GM18951 (cell line): Measurements from ENCODE around the gene OR52E2.

Experiments
- POLR2A ChIP-seq: IDR thresholded peaks from 4 replicates; pipeline ENCODE4 v1.6.1; 2011; ENCODE audit warnings: mild to moderate bottlenecking; ENCODE audit not compliant: insufficient read length, insufficient read depth; ENCODE audit errors: extremely low read depth
- in situ Hi-C: fragments of 300-500 bp; cut with MboI; formaldehyde crosslinking; loops from one replicate; pipeline ENCODE4 v1.12.0; 2022; ENCODE audit warnings: low sequenced_read_pairs, mixed read lengths, inconsistent platforms; ENCODE audit not compliant: unreplicated experiment

Gene OR52E2

DNA sequence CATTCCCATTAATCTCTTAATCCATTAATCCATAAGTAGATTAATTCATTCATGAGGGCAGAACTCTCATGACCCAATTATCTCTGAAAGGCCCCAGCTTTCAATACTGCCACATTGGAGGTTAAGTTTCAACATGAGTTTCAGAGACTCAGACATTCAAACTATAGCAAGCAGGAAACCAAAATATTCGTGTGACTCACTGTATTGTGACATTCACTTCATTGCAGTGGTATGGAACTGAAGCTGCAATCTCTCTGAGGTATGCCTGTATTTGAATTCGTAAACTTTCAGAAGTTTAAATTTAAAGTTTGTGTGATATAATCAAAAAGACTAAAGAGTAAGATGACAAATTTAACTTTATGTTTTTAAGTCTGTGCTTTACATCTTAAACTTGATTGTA lies 16.0 kb downstream of the OR52E2 start:
- in situ Hi-C loops: no loop called here
- no peak for TF ChIP-seq POLR2A

DNA sequence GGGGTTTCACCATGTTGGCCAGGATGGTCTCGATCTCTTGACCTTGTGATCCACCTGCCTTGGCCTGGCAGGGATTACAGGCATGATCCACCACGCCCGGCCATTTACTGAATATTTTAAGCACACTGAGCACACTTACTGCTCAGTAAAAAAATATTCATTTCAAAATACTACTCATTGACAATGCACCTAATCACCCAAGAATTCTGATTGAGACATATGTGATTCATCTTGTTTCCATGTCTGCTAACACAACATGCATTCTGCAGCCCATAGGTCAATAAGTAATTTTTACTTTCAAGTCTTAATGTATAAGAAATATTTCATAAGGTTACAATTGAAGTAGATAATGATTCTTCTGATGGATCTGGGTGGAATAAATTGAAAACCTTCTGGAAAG lies 17.3 kb downstream of the OR52E2 start:
- no peak for TF ChIP-seq POLR2A
- in situ Hi-C loops: no loop called here

DNA sequence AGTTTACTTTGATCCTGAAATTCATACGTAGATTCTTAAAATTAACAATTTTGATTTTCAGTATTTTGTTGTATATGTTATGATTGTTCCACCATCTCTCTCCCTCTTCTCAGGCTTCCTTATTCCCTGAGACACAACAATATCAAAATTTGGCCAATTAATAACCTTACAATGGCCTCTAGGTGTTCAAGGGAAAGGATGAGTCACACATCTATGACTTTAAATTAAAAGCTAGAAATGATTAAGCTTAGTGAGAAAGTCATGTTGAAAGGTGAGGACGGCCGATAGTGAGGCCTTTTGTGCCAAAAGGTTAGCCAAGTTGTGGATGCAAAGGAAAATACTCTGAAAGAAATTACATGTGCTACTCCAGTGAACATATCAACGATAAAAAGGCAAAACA lies 18.6 kb downstream of the OR52E2 start:
- in situ Hi-C loops: no loop called here
- TF ChIP-seq POLR2A: no peak

DNA sequence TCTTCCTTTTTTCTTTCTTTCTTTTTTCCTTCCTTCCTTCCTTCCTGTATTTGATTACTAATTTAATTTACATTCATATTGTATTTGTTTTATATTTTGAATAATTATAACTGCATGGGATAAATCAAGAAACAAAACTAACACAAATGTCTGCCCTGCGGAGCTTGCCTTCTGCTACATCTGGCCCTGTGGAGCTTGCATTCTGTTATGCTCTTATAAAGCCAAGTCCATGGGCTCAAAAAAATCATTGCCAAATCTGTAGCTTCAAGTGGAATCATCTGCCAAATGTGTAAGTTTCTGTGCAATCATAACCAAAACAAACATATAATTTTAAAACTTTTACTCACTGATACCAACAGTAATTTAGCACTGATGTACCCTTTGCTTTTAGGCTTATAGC lies 21.1 kb downstream of the OR52E2 start:
- no peak for TF ChIP-seq POLR2A
- in situ Hi-C loops: no loop called here

DNA sequence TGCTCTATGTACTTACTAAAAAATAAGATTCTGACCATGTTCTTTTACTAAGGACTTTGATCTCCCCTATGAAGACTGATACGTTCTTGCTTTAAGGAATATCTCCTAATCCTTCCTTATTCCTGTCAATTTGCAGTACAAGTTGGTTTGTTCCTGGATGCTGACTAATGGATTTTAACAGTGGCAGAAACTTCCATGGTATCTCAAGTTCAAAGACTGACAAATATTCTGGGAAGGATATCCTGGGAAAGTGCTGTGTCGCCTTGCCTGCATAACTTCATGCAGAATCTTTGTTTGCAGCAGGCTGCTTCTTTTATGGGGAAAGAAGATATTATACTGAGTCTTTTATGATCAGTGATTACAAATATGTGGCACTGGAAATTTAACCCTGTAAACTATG lies 21.5 kb downstream of the OR52E2 start:
- in situ Hi-C loops: no loop called here
- no peak for TF ChIP-seq POLR2A

DNA sequence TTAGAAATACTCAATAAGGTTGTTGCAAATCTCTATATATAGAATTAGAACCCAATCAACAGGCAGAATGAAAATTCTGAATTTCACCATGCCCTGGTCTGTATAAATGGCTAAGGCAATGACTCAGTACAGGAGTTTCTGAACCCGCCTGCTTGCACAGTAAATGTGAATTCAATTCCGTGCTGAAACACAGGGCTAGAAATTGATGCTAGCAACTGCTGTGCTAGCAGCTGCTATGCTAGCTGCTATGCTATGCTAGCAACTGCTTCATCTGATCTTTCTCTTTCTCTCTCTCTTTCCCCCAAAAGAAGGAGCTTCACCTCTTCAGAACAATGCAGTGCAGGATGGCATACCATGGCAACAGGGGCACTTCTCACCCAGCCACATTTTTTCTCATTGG lies 22.8 kb downstream of the OR52E2 start:
- no peak for TF ChIP-seq POLR2A
- in situ Hi-C loops: no loop called here

DNA sequence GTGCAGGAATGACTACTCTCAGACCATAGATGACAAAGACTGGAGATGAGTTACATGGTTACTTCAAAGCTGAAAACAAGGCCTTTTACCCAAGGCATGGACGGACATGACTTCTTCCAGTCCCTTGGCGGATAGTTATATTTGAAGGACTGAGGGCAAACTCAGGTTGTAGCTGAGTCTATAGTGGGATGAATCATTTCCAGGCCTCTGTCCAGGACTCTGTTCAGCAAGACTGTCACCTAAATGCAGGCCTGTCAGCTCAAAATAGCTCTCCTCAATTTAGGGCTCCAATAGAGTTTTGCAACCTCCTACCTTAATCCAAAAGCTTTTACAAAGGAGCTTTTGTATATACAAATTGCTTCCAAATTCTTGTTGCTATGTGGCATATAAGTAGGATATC lies 37.4 kb downstream of the OR52E2 start:
- in situ Hi-C loops: no loop called here
- no peak for TF ChIP-seq POLR2A

DNA sequence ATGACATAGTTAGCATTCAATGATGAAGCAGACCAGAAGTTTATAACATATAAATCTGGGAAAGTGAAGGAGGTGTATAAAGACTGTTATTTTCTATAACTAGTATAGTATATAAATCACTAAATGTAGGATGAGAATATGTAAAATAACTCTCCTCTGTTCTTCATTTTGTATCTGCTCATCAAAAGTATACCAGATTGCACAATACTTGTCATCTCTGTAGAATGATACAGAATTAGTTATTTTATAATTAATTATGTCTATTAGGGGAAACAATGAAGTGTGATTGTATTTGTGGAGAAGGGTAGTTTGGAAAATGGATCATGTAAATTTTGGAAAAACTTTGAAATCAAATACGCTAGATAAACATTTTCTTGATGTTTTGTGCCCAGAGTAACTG lies 46.4 kb downstream of the OR52E2 start:
- in situ Hi-C loops: no loop called here
- no peak for TF ChIP-seq POLR2A

DNA sequence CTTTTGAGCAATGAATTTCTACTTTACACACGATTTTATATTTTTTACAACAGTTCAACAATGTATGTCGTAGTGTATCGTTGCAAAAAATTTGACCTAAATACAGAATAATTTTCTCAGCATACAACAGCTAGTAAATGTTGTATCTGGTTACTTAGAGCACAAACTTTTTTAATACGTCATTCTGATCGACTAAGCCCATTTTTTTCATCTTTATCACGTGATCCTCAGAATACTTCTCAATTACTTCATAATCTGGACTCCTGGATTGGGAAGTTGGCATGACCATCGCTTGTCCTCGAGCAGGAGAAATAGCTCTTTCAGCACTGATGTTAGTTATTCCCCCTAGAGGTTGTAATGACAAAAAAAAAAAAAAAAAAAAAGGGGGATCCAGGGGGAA lies 48.2 kb downstream of the OR52E2 start:
- in situ Hi-C loops: no loop called here
- TF ChIP-seq POLR2A: no peak
